HG03439 (cell line): ENCODE data around the gene PPP6C.

Experiments
- ATAC-seq: cut with Tn5 transposase; IDR thresholded peaks from one replicate; pipeline ENCODE4 v1.9.1; 2021; ENCODE audit warnings: mild to moderate bottlenecking, moderate library complexity; ENCODE audit not compliant: unreplicated experiment

The PPP6C gene

DNA sequence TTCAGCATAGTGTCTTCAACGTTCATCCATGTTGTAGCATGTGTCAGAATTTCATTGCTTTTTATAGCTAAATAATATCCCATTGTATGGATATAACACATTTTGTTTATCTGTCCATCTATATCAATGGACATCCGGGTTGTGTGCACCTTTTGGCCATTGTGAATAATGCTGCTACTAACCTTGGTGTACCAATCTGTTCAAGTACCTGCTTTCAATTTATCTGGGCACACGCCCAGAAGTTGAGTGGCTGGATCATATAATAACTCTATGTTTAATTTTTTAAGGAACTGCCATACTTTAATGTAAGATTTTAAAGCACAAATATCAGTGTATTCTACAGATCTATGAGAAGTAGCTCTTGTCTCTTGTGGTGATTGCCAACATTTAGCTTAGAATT lies 89.8 kb downstream of the PPP6C start:
- ATAC-seq = no peak
